GM19397 (cell line): ENCODE results near the gene VAV3.
"Not testable (repeated sequence)": the region's sequence is repeated elsewhere in the genome, so short reads cannot be mapped to it uniquely, and the experiment has no call there.

Source experiments
- ATAC-seq: cut with Tn5 transposase; IDR thresholded peaks from one replicate; pipeline ENCODE4 v1.9.1; 2021; ENCODE audit warnings: mild to moderate bottlenecking, moderate library complexity; ENCODE audit not compliant: unreplicated experiment

VAV3 gene

GRCh38 chr1:107895403-107896191 is 69.4 kb downstream of the VAV3 start:
- ATAC-seq, result no peak

GRCh38 chr1:107894605-107895004 is 70.4 kb downstream of the VAV3 start:
- no peak for ATAC-seq

DNA sequence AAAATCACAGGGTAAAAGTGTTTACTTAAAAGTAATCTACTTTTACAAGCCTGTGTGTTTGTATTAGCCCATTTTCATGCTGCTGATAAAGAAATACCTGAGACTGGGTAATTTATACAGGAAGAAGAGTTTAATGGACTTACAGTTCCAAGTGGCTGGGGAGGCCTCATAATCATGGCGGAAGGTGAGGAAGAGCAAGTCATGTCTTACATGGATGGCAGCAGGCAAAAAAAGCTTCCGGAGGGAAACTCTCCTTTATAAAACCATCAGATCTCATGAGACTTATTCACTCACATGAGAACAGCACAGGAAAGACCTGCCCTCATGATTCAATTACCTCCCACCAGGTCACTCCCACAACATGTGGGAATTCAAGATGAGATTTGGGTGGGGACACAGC is 71.6 kb downstream of the VAV3 start:
- ATAC-seq, result not testable (repeated sequence)

DNA sequence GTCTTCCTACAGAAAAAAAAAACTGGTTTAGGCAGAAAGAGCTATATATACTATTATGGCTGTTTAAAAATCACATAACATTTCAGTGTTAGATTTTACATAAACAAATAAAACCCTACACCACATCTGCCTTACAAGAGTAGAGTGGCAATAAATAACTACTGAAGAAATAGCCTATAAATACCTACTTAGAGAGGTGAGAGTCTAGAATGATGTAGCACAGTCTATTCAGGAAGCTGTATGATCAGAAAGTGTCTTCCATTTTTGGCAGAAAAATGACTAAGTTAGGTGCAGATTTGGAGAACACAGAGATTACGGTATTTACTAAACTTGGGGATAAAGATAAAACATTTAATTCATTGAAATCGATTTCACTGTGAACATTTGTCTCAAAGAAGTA is 75.5 kb downstream of the VAV3 start:
- ATAC-seq, result no peak

DNA sequence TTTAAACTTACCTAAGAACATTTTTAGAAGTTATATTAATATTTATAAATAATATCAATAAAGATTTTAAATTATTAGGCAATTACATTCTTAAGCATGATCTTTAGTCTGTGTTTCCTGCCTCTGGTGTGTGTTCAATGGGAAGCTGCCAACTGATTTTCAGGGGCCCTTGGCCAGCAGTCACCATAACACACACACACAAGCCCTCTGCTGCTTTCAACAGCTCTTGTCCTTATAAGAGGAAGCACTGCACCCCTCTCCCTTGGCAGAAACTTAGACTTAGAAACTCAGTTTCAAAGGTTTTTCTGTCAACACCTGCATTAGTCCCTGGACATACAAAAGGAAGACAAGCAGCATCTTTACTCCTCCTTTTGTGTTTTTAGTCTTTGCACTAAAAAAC is 81.4 kb downstream of the VAV3 start:
- ATAC-seq, result no peak

DNA sequence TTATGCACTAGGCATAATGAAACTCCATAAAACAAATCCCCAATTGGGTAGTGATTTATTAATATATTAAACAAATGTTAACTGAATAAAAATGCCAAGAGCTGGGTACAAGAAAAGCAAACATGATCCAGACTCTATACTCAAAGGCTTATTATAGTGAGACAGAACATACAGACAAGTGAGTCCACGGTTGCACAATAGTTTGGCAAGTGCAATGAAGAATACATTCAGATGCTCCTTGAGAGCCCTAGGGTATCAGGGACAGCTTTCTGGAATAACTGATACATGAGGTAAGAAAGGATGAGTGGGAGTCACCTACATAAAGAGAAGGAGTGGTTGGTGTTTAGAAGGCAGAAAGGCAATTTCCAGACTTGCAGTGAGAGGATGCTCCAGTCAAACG is 85.1 kb downstream of the VAV3 start:
- no peak for ATAC-seq

GRCh38 chr1:107879346-107879745 is 85.6 kb downstream of the VAV3 start:
- no peak for ATAC-seq

GRCh38 chr1:107877745-107878144 is 87.2 kb downstream of the VAV3 start:
- ATAC-seq, result no peak

- ATAC-seq, result no peak
Observed at GRCh38 chr1:107877092-107877491, 87.9 kb downstream of the VAV3 start.

DNA sequence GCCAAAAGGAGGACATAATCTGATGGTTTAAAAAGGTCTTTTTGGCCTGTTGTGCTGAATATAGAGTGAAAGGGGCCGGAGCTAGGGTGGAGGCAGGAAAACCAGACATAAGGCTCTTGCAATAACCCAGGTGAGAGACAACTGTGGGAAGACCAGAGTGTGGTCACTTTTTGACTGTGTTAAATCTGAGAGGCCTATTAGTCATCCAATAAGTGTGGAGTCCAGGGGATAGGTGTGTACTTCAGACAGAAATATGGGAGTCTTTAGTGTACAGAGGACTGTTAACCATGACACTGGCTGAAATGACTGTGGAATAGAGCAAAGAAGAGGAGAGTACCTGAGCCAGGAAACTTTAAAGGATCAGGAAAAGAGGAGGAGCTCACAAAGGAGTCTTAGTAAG is 89.3 kb downstream of the VAV3 start:
- ATAC-seq, result no peak

- ATAC-seq, result no peak
Observed at GRCh38 chr1:107874221-107874620, 90.8 kb downstream of the VAV3 start.

DNA sequence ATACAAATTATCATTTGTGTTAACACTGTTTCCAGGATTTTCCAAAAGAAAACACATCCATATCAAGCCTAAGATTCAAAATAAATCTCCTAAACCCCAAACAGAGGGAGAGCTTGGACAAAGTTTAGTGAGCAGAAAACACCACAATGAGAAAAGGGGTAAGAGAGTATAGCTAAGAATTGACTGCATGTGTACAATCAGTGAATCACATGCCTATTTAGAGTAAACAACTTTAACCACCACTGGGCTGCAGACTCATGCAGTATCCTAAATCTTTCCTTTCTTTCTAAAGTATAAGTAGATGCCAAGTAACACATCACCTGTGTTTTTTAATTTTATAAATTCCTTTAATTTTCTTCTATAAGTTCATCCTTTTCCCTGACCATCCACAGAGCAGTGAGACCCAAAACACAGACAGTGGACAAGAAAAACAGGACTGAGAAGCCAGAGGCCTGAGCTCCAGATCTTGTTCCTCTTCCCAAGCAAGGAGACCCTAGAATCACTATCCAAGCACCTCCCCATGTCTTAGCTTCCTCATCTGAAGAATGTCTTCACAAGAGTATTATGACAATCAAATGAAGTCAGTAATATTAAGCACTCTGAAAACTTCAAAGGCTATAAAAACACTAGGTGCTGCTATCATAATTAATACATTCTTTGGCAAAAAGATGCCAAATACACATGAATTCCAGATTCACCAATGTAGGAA is 93.1 kb downstream of the VAV3 start:
- no peak for ATAC-seq

DNA sequence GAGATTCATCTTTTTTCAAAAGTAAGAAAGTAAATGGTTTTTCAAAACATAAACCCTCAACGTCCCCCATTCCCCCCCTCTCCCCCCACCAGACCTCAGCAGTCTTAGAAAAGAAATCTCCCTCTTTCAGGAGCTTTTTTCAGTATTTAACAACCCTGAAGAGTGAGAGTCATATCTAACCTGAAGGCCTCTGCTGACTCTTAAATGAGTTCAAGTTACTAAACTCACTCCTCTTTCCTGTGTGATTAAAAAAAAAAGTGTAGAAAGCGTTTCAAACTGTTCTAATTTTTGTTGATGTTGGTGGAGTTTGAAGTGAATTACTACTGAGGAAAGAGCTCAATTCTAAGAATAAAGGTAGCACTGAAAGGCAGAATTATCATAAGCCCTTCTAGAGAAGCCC is 93.7 kb downstream of the VAV3 start:
- ATAC-seq, result no peak

- no peak for ATAC-seq
Observed at GRCh38 chr1:107870696-107871095, 94.3 kb downstream of the VAV3 start.

DNA sequence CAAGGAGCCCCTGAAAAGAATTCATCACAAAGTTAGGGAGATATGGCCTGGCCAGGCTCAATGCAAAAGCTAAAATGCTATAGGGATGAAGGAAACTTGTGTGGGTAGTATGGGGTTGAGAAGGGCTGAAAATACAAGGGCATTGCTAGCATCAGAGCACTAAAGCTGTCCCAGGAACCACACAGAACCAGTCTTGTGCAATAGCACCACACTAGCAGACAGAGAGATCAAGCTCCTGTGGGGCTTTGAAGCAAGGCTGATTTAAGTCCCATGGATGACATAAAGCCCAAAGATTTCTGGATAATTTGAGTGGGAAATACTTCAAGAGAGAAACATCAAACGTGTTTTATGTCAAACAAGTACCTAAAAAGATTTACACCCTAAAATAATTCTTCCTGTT is 97.1 kb downstream of the VAV3 start:
- ATAC-seq, result no peak

GRCh38 chr1:107867422-107867821 is 97.6 kb downstream of the VAV3 start:
- no peak for ATAC-seq

DNA sequence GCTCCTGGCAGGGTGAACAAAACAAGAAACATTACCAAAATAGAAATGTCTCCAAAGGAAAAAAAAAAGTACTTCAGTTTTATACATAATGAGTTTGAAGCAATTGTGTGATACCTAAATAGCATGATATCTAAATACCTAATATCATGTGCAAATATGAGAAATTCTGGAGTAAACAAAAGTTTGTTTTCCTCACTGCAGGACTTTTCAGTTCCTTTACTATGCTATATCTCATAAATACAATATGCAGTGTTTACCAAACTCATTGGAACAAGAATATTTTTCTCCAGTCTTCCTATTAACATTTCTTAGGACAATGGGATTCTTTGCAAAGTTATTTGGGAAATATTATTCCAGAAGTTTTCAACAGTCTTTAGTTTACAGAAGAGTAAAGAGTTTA is 98.1 kb downstream of the VAV3 start:
- no peak for ATAC-seq

DNA sequence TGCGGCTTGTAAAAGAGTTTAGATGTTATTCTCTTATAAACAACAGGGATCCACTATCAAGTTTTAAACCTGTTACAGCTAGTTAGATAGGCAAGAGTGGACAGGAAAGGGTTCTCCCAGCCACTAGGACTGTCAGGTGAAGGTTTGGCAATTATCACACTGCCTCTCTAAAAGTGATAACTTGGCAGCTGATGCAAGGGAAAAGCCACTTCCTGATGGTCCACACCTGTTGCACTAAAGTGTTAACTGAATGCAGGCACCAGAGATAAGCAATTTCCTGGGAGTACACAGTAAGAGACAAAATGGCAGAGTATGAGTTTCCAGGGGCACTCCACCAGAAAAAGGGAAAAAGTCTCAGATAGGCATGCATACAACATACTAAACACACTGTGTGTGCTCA is 99.4 kb downstream of the VAV3 start:
- ATAC-seq, result no peak

- no peak for ATAC-seq
Observed at GRCh38 chr1:107863342-107863741, 101.6 kb downstream of the VAV3 start.

- ATAC-seq, result no peak
Observed at GRCh38 chr1:107862064-107862463, 102.9 kb downstream of the VAV3 start.

DNA sequence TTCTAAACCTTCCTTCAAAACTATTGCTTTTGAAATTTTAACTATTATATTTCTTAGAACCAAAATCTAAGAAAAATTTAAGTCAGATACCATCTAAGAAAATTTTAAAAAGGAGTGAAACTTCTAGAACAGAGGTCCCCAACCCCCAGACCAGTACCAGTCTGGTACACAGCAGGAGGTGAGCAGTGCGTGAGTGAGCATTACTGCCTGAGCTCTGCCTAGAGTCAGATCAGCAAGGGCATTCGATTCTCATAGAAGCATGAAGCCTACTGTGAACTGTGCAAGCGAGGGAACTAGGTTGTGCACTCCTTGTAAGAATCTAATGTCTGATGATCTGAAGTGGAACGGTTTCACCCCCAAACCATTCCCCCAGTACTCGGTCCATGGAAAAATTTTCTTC is 106.7 kb downstream of the VAV3 start:
- no peak for ATAC-seq

- ATAC-seq, result no peak
Observed at GRCh38 chr1:107851418-107851817, 113.6 kb downstream of the VAV3 start.
